HPDE6-E6E7 (cell line): ENCODE measurements around the gene MCTP2.

Experiments used
- DNase-seq: peaks from one replicate; pipeline ENCODE4 v3.0.0; 2011; ENCODE audit warnings: missing footprints; ENCODE audit errors: extremely low spot score

MCTP2 gene

DNA sequence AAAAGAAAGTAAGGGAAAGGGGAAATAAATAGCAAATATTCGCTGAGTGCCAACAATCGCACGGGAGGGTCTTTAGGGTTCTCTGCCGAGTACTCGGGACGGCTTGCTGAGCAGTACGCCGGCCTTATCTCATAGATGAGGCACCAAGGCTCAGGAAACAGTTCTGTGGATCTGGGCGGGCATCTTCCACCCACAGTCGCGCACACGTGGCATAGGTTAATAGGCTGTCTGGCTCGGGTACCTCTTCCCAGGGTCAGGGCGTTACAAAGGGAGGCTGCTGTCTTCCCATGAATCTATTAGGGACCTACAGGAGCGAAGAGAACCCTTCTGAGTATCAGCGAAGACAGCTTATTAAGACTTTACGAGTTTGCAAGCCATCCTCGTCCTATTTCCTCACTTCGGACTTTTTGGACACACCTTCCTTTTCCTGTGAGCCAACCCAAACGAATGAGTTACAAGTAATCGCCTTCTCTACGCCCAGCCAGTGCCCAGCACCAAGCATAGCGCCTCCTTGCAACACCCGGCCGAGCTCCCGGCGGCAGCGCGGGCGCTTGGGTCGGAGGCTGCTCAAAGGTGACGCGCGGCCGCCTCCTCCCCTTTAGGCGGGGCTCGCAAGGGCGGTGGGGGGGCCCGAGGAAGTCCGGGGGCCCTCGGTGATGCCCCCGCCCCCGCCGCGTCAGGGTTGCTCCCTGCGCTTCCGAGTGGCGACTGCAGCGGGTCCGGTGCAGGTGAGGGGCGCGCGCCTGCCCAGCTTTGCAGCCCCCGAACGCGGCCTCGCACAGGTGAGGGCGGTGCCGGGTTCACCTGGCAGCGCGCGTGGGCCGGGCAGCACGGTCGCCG is at the start of gene MCTP2:
TSS of gene MCTP2 (plus strand) at position 679 of the 840 bp plus-strand sequence. CDS start 66,705 bp downstream, outside the sequence.
- peak; percentile 70 for DNase-seq

DNA sequence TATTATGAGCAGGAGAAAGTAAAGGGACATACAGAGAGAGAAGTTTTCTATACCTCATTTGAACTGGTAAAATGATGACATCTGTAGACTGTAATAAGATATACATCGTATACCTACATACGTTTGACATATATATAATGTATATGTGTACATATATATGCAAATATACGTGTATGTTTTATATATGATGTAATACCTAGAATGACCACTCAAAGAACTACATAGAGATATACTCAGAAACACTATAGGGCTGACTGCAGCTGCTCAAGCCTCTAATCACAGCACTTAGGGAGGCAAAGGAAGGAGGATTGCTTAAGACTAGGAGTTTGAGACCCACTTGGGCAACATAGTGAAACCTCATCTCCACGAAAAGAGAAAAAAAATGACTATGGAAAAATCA is 48.5 kb upstream of the MCTP2 start:
- no peak for DNase-seq

DNA sequence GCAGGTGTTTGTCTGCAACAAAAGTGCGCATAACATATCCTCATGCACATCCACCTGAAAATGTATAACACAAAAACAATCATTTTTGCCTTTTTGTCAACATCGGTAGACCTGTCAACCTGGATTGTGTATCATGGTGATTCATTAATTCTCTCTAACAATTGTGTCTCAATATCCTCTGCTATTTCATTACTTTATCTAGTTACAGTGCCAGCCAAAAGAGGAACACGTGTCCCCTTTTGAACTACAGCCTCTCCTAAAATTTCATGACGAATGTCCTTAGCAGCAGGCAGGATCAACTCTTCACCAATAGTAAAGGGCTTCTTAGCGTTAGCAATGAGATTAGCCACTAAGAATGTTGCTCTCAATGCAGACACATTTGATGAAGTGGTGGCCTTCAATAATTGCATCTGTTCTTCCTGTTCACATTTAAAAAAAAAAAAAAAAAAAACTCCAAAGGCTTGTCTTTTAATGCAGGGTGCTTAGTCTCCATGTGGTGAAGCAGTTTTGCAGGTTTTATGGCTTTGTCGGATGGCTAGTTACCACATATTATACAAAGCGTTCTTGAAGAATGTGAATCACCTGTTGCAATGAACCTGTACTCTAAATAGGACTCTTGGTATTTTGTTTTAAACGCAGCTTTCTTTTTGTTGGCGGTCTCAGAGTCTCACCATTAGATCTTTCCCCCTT is 45.7 kb upstream of the MCTP2 start:
- no peak for DNase-seq

DNA sequence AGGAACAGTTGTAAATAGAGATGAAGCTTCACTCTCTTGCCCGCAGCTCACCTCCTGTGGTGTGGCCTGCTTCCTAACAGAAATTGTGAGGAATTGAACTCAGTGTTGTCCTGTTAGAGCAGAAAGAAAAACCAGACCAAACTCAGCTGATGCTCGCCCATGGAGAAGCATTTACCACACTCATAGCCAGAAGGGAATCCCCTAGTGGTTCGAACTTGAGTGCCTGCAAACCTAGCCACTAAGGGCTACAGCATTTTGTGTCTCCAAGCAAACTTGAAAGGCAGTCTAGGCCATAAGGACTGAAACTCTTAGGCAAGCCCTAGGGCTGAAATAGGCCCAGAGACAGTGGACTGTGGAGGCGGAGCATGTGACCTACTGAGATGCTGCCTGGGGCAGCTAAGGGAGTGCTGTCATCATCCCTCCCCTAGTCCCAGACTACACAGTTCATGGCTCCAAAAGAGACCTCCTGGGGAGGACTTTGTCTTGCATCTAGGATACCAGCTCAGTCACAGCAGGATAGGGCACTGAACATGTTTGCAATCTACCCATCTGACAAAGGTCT is 44.5 kb upstream of the MCTP2 start:
- DNase-seq = no peak

GRCh38 chr15:94193906-94194305 is 37.5 kb upstream of the MCTP2 start:
- DNase-seq = peak; percentile 9

DNA sequence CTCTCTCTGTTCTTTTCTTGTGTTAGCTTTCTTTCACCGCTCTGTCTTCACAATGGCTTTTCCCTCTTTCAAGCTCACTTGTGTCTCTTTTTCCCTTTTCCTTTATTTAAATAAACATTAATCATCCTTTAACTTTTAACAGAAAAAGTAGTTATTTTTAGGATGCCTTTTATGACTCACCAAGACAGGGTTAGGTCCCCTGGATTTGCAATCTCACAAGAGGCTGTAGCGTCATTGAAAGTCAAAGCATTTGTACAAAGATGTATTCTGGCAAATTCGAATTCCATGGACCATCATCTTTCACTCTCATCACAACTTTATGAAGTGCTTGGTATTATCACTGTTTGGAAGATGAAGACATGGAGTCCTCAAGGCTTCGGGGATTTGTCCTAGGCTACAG is 34.8 kb upstream of the MCTP2 start:
- no peak for DNase-seq

DNA sequence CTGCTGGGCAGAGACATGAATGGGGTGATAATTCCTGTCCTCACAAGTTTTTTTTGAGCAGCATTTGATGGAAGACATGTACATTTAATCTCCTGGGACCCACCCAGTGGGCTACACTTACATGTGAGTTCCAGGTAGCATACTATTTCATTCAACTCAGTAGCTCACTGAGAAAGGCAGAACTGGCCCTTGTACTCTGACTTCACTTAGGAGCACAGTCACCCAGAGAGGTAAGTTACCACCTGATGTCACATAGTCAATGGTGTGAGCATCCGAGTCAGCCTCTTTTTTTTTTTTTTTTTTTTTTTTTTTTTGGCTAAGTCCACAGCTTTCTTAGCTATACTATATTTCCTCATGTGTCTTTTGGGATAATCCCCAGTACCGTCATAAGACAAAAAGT is 32.7 kb upstream of the MCTP2 start:
- DNase-seq = no peak

- no peak for DNase-seq
Measured at GRCh38 chr15:94199725-94200124, 31.6 kb upstream of the MCTP2 start.

GRCh38 chr15:94203306-94203705 is 28.1 kb upstream of the MCTP2 start:
- no peak for DNase-seq

DNA sequence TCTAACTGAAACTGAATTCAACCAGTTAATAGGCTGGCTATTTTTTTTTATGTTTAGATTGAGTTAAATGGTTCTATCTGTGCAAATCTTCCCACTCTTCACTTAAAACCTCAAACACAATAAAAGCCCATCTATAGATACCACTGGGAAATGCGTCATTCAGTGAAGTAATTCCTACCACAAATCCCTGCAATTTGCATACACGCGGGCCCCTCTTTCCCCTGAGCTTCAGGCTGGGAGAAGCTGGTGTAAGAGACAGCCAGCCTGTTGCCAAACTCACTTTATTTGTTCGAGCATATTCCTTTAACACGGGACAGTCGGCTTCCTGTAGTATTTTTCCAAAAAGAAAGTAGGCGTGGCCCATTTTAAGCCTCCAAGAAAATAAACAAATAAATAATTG is 26.0 kb upstream of the MCTP2 start:
- DNase-seq = no peak

- DNase-seq = peak; percentile 26
Measured at GRCh38 chr15:94206463-94207167, 24.7 kb upstream of the MCTP2 start.

DNA sequence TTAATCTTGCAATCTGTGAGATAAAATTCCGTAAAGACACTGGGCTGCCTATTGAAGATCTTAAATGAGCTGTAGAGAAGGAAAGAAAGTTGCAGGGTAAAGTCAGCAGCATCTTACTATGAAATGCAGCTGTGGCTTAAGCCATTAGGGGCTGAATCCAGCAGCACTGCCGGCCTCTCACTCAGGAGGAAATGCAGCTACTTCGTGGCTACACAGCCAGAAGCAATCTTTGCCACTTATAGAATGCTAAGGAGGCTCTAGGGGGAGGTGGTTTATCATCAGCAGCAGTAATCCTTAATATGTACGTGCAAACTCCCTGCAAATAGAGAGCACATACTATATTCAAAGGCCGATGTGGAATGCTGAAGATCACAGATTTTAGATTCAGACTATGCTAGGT is 19.1 kb upstream of the MCTP2 start:
- DNase-seq = no peak

- no peak for DNase-seq
Measured at GRCh38 chr15:94225616-94226015, 5.7 kb upstream of the MCTP2 start.

DNA sequence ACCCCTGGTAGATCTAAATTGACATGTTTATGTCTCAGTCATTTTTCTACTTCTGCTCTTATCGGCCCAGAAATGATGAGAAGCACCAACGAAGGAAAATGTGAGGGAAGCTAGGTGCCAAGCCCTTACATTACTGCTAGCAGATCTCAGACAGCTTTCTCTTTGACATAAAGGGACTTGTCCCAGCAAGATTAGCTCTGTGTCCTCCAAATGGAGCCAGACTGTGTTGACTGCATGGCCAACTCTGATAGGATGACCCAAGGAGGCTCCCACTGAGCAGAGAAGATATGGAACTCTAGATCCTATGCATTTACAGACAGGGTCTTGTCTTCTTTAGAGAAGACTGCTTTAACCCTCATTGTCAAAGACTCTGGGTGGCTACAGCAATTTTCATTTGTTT is 2.8 kb upstream of the MCTP2 start:
- no peak for DNase-seq

DNA sequence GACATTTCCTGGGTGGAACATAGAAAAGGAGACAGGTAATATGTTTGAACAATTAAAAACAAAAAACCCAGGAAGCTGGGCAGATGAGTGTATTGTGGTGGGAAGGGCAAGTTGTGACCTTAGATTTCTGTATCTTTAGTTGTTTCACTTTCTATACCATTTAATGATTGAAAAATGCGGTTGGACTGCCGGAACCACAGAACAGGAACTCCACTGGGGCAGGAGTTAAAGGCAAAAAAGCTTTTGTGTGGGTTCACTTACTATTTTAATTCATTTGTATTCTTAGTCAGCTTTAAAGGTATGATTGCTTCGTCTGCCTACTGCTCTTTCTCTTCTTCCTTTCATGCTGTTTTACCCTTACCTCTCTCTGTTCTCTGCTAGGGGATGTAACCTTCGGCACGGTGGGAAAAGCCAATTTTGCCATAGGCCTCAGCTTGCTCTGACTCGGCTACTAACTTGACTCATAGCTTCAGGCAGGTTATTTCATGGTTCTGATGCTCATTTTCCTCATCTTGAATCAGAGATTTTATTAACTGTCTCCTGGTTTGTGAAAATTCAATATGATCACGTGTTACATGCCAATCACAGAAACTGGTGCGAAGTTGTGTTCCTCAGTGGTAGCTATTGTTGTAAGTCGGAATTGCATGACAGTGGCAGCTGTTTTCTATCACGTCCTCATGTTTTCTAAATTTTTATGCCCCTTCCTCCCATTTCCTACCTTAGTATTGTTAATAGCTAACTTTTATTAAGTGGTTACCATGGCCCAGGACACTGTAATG is 1.6 kb upstream of the MCTP2 start:
- peak; percentile 46 for DNase-seq

DNA sequence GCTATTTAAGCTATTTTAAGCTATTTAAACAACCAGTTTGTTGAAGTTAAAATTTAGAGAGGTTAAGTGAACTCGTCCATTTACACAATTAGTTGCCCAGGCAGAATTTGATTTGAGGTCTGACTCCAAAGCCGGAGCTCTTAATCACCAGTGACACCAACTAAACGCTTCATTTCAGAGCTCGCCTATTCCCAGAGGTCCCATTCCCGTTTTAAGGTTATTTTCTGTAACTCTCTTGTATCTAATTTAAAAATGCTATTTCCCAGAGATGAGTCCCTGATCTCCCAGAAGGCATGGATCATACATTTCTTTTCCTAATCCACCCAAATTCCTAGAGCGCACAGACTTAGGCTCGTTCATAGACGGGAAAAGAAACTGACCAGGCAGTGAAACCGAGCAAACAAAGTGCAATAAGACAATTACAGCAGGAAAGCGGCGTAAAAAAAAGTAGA is 904 bp upstream of the MCTP2 start:
- no peak for DNase-seq

DNA sequence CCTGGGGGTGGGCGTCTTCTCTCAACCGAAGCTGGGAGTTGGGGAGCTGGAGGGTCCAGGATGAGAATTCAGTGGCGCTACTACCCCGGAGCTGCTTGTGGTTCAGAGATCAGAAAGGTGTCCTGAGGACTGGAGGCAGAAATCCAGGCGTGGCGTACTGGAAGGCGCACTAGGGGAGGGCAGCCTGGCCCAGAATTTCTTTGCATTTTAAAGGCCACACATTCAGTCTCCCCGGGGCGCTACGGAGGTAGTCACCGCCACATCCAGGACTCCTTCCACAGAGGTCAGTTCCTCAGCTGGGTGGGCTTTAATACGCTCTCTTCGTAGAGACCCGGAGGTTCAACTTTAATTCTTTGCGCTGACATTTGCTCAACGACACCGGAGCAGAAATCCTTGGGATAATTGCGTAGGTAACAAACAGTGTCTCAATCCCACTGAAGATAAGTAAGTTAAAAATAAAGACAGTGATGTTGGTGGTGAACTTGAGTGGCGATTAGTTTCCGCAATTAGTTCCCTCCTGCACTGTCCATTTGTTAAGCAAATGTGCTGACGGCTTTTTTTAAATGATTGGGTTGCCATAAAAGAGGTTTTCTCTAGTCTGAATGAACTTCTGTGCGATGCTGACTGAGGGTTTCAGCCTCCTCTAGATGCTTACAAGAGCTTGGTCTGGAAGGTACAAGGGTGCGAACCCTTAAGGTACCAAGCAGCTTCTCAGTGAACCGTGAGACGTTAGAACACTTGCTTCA is 535 bp downstream of the MCTP2 start:
- peak; percentile 28 for DNase-seq

DNA sequence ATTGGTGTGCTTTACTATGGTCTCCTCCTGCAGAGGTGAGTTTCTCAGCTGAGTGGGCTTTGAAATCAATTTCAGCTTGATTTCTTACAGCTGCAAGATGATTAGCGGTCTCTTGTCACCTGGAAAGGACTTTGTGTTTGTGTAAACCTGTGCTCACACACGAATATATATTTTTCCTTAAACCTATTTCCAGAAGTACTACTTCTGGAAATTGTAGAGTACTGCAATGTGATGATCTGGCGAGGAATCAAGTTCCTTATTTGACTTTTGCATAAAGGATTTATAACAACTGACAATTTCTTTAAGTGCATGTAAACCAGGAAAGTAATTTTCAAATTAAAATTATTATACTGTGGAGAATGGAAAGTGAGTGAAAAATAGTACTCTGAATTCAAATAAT is 2.1 kb downstream of the MCTP2 start:
- no peak for DNase-seq

DNA sequence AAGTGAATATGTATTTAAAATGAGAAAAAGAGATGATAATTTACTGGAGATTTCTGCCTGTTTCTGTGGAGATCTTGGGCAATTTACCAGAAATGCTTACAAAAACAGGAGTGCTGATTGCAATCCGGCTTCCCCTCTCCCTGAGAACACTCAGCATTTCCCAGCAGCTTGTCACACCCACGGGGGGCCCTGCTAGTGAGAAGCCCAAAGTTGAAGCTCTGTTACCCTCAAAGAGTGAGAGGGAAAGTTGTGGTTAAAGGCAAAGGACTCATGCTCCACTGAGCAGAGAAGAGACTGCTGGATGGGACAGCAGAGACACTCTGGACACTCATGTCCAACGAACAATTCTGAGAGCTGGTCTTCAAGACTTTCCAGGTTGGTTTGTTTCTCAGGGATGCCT is 2.9 kb downstream of the MCTP2 start:
- DNase-seq = no peak

DNA sequence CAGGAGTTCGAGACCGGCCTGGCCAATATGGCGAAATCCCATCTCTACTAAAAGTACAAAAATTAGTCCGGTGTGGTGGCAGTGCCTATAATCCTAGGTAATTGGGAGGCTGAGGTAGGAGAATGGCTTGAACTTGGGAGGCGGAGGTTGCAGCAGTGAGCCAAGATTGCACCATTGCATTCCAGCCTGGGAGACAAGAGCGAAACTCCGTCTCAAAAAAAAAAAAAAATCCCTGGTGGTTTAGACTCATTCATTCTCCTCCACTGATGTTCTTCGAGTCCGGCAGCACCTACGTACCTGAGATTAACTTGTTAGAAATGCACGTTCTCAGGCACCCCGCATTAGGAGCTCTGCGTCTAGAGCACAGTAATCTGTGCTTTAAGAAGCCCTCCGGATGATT is 3.7 kb downstream of the MCTP2 start:
- DNase-seq = no peak

DNA sequence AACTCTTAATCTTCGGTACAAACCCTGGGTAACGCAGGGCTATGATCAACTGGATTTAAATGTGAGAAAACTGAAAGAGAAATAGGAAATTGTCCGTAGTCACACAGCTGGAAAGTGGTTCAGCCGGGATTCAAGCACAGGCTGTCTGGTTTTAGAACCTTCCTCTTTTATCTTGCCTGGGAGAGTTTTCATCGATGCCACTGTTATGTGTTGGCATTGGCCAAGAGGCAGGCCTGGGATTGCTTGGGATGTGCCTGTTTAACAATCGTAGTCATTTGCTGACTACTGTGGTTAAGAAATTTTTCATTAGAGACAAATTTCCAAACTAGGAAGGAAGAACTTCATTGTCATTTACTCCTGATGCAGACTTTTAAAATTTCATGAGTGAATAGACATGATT is 4.3 kb downstream of the MCTP2 start:
- DNase-seq = no peak
